ENCODE measurements around the gene CNMD.

The CNMD gene

DNA sequence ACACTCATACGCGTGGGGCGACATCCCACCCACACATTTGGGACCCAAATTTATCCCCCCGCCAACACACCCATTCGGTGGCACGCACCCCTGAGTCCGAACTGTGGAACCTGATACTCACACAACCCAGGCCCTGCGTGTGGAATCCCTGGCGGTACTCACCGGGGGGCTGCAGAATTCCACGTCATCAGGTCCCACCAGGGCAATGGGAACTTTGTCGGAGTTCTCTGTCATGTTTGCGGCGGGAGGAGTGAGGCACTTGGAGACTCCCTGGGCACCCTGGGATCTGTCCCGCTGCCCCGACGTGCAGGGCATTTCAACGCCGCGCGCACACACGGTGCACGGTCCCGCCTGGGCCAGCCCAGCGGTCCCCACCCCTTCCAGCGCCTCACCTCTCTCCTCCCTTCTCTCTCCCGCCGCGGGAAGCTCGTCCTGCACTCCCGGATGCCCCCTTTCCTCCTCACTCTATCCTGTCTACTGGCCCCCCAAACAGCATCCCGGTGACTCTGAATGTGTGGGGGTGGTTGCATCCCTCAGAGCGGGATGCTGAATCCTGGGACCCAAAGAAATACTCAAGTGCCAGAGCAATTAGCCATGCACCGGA lies at the start of gene CNMD:
Gene CNMD (minus strand): TSS at position 353 of the 604 bp plus-strand sequence. CDS start 119 bp downstream, at position 234.
- no peak for FAIRE-seq

DNA sequence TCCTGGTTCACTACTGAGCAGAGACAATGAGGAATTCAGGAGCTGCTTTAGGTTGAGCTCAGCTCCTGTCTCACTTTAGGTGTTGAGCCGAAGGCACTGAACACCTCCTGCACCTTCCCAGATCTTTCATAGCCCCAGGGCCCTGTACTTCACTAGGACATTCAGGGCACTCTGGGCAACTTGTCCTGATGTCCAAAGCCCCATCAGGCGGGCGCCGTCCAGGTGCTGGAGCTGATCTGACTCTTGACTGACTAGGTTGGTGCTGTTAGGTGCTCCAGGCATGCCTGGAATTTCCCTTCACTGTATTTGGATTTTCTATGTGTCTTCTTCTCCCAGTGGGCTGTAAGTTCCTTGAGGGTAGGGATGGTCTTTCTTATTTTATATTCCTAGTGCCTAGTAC lies 48.4 kb upstream of the CNMD start:
- FAIRE-seq, result no peak

GRCh38 chr13:52787235-52787634 lies 47.6 kb upstream of the CNMD start:
- no peak for FAIRE-seq

- FAIRE-seq, result no peak
These were observed 47.1 kb upstream of the CNMD start for GRCh38 chr13:52786766-52787165.

GRCh38 chr13:52785739-52786138 lies 46.1 kb upstream of the CNMD start:
- no peak for FAIRE-seq

- FAIRE-seq, result no peak
These were observed 45.1 kb upstream of the CNMD start for GRCh38 chr13:52784591-52785340.

GRCh38 chr13:52783943-52784342 lies 44.3 kb upstream of the CNMD start:
- FAIRE-seq, result no peak

DNA sequence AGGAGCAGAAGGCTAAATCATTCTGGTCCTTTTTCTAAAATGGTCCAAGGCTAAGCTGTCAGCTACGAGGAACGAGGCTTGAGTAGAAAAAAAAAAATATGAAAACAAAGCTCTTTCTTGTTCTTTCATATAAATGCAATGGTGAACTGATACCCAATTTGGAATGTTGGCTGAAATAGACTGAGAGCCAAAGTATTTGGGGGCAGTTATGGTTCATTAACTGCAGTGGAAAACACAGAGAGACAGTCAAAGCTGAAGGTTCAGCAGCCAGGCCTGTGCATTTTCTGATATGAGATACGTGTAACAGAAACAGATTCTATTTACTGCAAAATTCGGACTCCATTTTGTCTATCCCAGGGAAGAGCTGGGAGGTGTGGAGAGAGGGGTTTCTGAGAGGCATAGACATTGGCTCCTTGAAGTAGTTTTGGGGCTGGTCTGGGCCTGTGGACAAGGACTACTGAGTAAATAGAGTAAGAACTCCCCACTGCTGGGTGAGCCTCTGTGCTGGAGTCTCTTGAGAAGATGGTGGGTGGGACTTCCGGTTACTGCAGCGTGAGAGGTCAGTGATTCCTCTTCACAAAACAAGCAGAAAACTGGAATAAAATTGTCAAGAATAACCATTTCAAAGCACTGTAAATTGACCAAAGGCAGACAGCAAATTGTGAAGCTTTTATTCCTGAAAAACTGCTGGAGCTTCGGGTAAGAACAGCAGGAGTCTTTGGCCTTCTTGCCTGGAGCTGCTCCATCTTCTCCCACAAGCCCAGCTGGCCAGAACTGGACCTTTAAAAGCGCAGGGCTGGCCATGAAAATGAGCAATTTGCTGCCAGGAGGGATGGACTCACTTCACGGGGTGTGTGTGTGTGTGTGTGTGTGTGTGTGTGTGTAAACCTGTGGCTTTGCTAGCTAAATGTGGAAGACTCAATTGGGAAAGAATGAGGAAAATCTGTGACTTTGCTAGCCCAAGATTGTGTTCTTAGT lies 43.1 kb upstream of the CNMD start:
- FAIRE-seq, result no peak

DNA sequence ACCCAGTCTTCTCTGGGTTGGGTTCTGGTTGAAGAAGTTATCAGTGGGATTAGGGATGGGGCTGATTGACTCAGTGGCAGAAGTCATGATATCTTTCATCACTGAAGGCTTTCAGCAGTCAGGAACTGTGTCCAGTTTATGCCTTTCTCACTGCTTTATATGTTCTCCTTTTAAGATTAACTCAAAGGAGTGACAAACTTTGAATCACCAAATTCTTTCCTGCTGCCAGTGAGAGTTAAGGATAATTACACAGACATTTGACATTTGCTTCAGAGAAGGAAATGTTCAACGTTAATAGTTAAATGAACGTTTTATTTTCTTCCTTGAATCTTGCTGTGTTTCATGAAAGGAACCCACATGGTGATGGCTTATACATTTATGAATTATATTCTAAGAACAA lies 41.0 kb upstream of the CNMD start:
- no peak for FAIRE-seq

GRCh38 chr13:52780092-52780491 lies 40.5 kb upstream of the CNMD start:
- no peak for FAIRE-seq

DNA sequence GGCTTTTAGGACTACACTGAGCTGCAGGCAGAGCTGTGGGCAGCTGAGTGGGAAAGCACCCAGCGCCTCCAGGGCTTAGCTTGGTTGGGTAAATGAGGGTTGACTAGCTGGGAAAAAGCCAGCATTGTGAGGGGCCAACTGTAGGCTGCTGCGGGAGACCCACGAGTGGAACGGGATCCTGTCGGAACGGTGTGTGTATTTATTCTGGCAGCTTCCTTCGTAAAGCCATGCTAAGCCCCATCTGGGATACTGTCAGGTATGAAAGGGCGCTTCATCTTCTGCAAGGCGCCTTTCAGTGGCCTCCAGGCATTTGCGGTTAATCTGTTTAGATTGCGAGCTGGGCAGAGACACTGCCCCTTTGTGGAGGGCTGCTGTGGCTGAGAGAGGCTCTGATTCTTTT lies 39.5 kb upstream of the CNMD start:
- no peak for FAIRE-seq

DNA sequence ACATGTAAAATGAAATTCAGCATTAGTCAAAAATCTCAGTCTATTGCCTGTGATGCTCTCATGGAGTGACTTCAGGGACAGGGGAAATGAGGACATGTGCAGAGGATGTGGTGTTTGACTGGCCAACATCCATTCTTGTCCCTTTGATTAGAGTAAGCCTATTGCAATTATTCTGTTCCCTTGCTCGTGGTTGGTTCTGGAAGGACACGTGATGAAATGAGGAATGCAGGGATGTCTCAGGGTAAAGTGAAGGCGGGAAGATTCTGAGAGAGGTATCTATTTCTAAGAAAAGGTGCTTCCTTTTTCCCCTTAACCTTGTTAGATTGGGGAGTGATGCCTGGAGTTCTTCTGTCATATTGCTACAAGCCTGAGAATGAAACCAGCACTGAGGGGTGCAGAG lies 37.1 kb upstream of the CNMD start:
- FAIRE-seq, result no peak

- FAIRE-seq, result no peak
These were observed 35.9 kb upstream of the CNMD start for GRCh38 chr13:52775511-52775910.

- FAIRE-seq, result no peak
These were observed 28.4 kb upstream of the CNMD start for GRCh38 chr13:52767949-52768516.

DNA sequence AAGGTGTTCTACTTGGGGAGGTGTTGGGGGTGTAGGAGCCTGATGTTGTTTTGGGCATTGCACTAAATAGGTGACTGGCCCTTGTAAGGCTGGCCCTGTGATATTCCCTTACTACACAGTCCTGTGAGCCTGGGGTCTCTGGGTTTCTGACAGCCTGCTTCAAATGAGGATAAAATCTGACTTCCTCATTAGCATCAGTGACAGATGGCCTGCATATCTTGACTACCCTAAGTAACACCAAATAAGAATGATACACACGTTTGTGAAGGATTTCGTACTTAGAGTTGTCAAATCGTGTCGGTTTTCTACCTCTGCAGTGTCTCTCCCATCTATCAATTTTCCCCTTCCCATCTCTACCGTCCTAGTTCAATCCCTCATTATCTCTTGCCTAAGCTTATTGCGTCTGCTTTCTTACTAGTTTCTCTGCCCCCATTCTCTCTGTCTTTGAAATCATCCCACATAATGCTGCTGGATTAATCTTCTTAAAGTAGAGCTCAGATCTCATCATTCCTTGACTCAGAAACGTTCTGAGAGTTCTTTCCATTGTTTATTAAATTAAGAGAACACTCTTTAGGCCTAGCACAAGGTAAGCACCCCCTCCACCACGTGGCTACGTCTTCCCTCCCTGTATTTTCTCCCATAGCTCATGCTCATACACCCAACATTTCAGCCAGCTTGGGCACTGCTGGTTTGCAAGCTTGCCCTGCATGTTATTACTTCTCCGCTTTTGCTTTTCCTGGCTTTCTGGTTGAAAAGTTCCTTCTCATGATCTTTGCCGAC lies 26.2 kb upstream of the CNMD start:
- no peak for FAIRE-seq

DNA sequence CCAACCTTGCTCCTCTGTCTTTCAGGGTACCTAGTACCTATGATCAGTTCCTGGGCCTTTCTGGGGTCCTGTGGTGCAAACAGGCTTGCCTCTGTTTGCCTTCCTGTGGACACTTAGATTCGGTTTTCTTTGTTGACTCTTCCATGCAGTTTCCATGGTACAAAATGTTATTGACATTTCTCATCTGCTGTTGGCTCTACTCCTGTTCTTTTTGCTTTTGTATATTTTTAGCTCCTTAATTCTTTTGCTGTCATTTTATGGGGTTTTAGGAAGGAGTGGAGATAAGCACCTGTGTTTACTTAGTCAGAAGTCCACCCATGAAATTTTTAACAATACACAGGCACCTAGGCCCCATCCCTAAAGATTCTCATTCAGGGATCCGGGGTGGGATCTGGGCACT lies 20.5 kb upstream of the CNMD start:
- FAIRE-seq, result no peak

- FAIRE-seq, result no peak
These were observed 18.5 kb upstream of the CNMD start for GRCh38 chr13:52758114-52758513.

DNA sequence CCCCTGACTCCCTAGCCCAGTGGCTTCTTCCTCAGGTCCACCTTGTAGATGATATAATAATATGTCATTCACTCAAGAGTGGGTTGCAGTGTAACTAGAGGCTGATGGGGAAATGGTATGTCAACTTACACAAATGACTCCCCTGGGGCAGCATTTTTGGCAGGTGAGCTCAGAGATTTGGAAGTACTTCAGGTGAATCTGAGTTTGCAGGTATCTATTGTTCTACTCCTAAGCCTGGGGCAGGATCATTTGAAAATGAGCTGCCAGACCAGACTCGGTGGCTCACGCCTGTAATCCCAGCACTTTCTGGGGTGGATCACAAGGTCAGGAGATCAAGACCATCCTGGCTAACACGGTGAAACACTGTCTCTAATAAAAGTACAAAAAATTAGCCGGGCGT lies 11.6 kb upstream of the CNMD start:
- FAIRE-seq, result no peak

- no peak for FAIRE-seq
These were observed 11.1 kb upstream of the CNMD start for GRCh38 chr13:52750713-52751112.

- no peak for FAIRE-seq
These were observed 9.8 kb upstream of the CNMD start for GRCh38 chr13:52749419-52749818.

DNA sequence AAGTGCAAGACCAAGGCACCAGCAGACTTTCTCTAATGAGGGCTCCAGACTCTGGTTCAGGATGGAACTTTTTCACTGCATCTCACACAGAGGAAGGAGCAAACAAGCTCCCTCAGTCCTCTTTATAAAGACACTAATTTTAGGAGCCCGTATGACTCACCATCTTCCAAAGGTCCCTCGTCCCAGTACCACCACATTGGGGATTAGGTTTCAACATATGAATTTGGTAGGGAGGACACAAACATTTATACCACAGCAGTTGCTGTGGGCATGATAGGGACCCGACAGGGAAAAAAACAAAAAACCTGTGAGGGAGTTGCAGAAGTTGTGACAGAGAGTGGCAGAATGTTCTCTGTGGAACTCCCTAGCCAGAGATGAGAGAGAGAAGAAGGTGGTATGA lies 6.5 kb upstream of the CNMD start:
- no peak for FAIRE-seq

DNA sequence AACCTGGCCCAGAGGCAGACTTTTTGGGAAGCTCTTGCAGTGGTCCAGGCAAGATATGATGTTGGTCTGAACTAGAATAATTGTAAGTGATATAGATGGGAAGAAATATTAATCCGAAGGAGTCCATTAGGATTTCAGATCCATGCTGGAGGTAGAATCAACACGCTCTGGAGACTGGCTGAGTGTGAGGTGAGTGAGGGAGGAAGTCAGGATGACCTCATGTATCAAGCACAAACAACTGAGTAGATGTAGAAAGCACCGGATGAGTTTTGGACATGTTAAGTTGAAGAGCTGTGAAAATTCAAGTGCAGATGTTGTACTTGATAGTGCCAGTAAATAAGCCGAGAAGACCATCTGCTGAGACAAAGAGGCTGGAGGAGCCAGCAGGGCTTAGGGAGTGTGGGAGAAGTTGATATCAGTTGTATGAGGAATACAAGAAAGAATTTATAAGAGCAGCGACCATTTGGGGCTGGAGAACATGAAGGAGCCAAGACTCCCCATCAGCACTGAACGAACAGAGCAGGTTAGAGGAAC lies 5.3 kb upstream of the CNMD start:
- no peak for FAIRE-seq
